ENCODE results near the gene CMTR1. TPM values are rescaled to one million over a fixed set of nuclear protein-coding genes. Genes with fewer than 3 reads are reported as not detected.

Gene CMTR1
- polyA plus RNA-seq, 1 donor from 2014 or later: 64.1 TPM

DNA sequence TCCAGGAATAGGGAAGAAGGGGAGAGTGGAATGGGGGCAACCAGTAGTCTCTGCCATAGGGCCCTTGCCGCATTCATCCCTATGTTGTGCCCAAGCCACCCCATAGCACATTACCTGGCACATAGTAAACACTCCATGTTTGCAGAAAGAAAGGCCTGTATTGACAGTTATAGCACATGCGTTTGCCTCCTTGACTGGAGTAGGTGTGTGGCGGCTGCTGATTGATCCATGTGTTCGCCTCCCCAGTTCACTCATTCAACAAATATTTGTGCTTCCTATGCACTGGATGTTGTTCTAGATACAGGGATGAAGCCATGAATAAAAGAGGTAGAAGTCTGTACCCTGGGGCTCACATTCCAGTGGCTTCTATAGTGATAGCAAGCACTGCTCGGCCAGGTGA is 86.4 kb downstream of the CMTR1 start:
- Histone ChIP-seq H3K27me3 (ENCODE audit: insufficient read depth, low read depth, low read length) (no peaks in the 10 kb centered on the region), H3K9me3 (ENCODE audit: low read length) (no peaks in the 10 kb centered on the region), H3K36me3 (ENCODE audit: insufficient read depth, low read length) (no peaks in the 10 kb centered on the region), H4K20me1 (ENCODE audit: insufficient read depth) (no peaks in the 10 kb centered on the region), H3K9ac (ENCODE audit: low read length) (no peak overlapping the region), H3K79me2 (replicated peaks; ENCODE audit: insufficient read depth, low read length) (no peaks in the 10 kb centered on the region), H3K9me2 (ENCODE audit: insufficient read depth, low read length) (no peaks in the 10 kb centered on the region), H2AFZ (ENCODE audit: low read depth, low read length) (no peak overlapping the region), H3F3A (ENCODE audit: insufficient read depth, low read length, poor library complexity, severe bottlenecking) (no peaks in the 10 kb centered on the region), H3K27ac (ENCODE audit: low read length) (no peak overlapping the region), H3K4me2 (ENCODE audit: low read length) (no peak overlapping the region), H3K4me3 (ENCODE audit: low read length) (no peak overlapping the region)
- TF ChIP-seq EZH2 (IDR thresholded peaks at IDR 0.05; ENCODE audit: borderline replicate concordance, insufficient read depth, low read length, poor library complexity, severe bottlenecking) (no peak), TAF1 (IDR thresholded peaks at IDR 0.05; ENCODE audit: low read depth) (no peak), EP300 (conservative IDR thresholded peaks at IDR 0.05; ENCODE audit: poor library complexity, severe bottlenecking) (no peak), POLR2AphosphoS5 (IDR thresholded peaks at IDR 0.05) (no peak), SMC3 (conservative IDR thresholded peaks at IDR 0.05; ENCODE audit: poor library complexity) (no peak), RAD21 (conservative IDR thresholded peaks at IDR 0.05) (no peak), MXI1 (conservative IDR thresholded peaks at IDR 0.05; ENCODE audit: poor library complexity, severe bottlenecking) (no peak), CTCF (IDR thresholded peaks at IDR 0.05; ENCODE audit: poor library complexity, severe bottlenecking) (no peak)
- TF ChIP-seq, protein P1, sequence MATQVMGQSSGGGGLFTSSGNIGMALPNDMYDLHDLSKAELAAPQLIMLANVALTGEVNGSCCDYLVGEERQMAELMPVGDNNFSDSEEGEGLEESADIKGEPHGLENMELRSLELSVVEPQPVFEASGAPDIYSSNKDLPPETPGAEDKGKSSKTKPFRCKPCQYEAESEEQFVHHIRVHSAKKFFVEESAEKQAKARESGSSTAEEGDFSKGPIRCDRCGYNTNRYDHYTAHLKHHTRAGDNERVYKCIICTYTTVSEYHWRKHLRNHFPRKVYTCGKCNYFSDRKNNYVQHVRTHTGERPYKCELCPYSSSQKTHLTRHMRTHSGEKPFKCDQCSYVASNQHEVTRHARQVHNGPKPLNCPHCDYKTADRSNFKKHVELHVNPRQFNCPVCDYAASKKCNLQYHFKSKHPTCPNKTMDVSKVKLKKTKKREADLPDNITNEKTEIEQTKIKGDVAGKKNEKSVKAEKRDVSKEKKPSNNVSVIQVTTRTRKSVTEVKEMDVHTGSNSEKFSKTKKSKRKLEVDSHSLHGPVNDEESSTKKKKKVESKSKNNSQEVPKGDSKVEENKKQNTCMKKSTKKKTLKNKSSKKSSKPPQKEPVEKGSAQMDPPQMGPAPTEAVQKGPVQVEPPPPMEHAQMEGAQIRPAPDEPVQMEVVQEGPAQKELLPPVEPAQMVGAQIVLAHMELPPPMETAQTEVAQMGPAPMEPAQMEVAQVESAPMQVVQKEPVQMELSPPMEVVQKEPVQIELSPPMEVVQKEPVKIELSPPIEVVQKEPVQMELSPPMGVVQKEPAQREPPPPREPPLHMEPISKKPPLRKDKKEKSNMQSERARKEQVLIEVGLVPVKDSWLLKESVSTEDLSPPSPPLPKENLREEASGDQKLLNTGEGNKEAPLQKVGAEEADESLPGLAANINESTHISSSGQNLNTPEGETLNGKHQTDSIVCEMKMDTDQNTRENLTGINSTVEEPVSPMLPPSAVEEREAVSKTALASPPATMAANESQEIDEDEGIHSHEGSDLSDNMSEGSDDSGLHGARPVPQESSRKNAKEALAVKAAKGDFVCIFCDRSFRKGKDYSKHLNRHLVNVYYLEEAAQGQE (IDR thresholded peaks at IDR 0.05; ENCODE audit: borderline replicate concordance): no peak

DNA sequence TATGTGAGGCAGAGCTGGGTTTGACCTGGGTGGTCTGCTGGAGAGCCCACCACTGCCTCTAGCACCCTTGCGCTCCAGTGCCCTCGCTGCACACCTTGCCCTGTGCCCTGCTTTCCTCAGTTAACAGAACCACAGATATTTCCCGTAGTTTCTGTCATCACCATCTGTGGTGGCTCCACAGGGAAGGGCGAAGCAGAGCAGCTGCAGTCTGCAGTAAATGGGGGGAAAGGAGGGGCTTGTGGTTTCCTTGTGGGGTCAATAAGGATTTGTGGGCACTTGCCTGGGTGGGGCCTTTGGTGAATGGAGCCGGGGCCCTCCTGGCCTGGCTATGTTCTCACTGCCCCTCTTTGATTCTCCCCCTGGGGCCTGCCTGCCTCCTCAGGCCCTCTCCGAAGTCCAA is 87.9 kb downstream of the CMTR1 start:
- Histone ChIP-seq H3K27me3 (ENCODE audit: insufficient read depth, low read depth, low read length) (no peaks in the 10 kb centered on the region), H3K9me2 (ENCODE audit: insufficient read depth, low read length) (no peaks in the 10 kb centered on the region), H3K4me3 (ENCODE audit: low read length) (no peak overlapping the region), H3F3A (ENCODE audit: insufficient read depth, low read length, poor library complexity, severe bottlenecking) (no peaks in the 10 kb centered on the region), H2AFZ (ENCODE audit: low read depth, low read length) (no peak overlapping the region), H3K9me3 (ENCODE audit: low read length) (no peaks in the 10 kb centered on the region), H3K9ac (ENCODE audit: low read length) (no peak overlapping the region), H3K27ac (ENCODE audit: low read length) (no peak overlapping the region), H3K4me2 (ENCODE audit: low read length) (no peak overlapping the region), H3K79me2 (replicated peaks; ENCODE audit: insufficient read depth, low read length) (no peaks in the 10 kb centered on the region), H3K36me3 (ENCODE audit: insufficient read depth, low read length) (no peaks in the 10 kb centered on the region), H4K20me1 (ENCODE audit: insufficient read depth) (no peaks in the 10 kb centered on the region)
- TF ChIP-seq, protein P1 (IDR thresholded peaks at IDR 0.05; ENCODE audit: borderline replicate concordance): no peak
- no peak for TF ChIP-seq CTCF (IDR thresholded peaks at IDR 0.05; ENCODE audit: poor library complexity, severe bottlenecking)
- no peak for TF ChIP-seq MXI1 (conservative IDR thresholded peaks at IDR 0.05; ENCODE audit: poor library complexity, severe bottlenecking)
- TF ChIP-seq EZH2 (IDR thresholded peaks at IDR 0.05; ENCODE audit: borderline replicate concordance, insufficient read depth, low read length, poor library complexity, severe bottlenecking): no peak
- TF ChIP-seq SMC3 (conservative IDR thresholded peaks at IDR 0.05; ENCODE audit: poor library complexity): no peak
- TF ChIP-seq TAF1 (IDR thresholded peaks at IDR 0.05; ENCODE audit: low read depth): no peak
- no peak for TF ChIP-seq RAD21 (conservative IDR thresholded peaks at IDR 0.05)
- no peak for TF ChIP-seq EP300 (conservative IDR thresholded peaks at IDR 0.05; ENCODE audit: poor library complexity, severe bottlenecking)
- TF ChIP-seq POLR2AphosphoS5 (IDR thresholded peaks at IDR 0.05): no peak

Data from neural cell (in vitro differentiated cells).